HG03558 (cell line): Measurements from ENCODE around the gene ANKRA2.
A peak's percentile ranks its signal among the peaks of the same experiment; 100 is the strongest.

ENCODE experiments used
- ATAC-seq: cut with Tn5 transposase; IDR thresholded peaks from one replicate; pipeline ENCODE4 v1.9.1; 2021; ENCODE audit warnings: moderate number of reproducible peaks; ENCODE audit not compliant: unreplicated experiment; ENCODE audit errors: extremely low read depth

Gene ANKRA2

DNA sequence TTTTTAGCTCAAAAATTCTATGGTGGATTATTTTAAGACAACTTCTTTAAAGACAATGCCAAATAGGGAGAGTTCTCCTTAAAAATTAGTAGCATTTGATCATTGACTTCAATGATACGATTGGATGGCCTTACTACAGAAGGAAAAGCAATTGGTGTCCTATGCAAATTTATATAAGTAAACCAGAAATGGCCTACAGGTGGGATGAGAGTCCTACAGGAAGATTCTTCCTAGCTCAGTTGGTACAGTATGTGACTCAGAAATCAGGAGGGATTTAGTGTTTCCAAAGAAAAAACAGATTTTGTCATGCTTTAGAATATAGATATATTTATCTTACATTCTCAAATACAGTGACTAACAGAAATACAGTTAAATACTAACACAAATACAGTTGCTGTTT lies 6.5 kb downstream of the ANKRA2 start:
- no peak for ATAC-seq

DNA sequence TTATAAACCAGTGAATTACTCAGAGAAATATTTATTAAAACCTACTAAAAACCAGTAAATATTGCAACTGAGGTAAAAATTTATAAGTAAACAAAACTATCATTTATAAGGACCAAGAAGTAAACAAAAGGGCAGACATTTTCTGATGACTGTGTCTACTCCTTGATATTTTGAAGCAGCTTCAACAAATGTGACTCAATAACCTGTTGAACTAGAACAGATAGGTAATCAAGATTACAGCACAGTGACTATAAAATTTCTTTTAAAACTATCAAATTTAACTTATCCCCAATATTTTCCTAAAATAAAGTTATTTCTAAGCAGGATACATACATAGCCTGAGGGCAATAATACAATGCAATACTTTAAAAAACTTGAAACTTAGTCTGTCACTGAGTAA lies 12.8 kb downstream of the ANKRA2 start:
- ATAC-seq, result no peak

DNA sequence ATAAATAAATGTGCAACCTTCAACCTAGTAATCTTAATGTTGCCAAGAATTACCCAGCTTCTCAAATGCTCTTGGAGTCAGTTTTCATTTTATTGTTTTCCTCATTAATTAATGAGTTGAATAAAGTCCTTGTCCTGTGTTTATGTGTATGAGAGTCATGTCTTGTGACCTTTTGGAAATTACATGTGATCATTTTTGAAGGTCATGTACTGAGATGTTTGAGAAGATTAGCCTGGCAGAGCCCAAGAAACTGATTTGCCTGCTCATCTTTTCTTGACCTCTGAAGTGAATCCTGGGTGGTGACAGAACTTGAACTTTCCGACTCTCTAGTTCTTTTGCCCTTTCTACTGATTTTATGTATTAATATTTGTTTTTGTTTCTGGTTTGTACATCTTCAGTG lies 15.4 kb downstream of the ANKRA2 start:
- no peak for ATAC-seq

DNA sequence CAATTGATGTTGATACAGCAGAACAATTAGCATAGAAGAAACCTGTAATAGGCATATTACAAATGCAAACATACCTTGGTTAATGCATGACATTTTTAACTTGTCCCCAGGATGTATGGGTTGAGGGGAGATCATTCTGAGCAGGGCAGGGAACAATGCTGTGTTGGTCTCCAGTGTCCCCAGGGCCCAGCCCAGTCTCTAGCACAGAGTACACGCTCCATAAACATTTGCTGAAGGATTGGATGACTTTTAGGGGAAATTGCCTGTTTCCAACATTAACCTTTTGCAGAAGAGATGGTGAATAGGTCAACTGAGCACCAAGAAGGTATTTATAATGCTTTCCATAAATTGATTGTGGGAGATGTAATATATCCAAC lies 20.0 kb downstream of the ANKRA2 start:
- no peak for ATAC-seq

DNA sequence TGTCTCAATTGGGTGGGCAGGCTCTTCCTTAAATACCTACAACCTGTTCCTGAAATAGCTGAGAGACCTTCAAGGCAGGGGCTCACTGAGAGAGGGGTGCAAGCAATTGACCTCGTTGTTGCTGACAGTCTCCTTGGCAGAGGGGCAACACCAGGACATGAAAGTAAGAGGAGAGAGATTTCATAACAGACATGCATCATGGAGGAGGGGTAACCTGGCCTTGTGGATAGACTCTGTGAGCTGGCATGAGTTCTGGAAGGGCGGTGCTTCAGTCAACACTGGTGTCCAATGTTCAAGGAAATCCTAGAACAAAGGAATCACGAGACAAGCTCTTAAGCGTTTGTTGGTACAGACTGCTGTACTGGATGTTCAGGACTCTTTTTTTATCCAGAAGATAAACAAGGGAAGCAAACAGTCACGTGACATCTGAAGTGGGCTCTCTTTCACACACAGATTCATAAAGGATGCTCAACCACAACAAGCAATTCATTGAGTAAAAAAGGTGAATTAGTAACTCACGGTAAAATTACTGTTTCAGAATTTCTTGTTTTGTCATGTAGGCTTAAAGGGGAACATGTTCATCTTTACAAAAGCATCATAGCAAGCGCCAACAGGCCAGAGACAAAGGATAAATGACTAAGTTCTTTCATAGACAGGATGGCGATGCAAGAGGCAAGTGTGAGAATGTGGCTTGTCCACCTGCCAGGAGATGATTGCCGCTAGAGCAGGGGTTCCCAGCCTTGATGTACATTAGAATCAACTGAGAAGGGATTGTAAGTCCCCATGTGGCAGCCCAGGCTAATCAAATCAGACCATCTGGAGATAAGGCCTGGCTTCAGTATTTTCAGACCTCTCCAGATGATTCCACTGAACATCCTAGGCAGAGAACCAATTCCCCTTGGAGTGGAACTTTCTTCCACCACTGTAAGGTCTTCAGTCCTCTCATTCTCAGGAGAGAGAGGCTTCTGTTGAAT lies 20.7 kb downstream of the ANKRA2 start:
- no peak for ATAC-seq

DNA sequence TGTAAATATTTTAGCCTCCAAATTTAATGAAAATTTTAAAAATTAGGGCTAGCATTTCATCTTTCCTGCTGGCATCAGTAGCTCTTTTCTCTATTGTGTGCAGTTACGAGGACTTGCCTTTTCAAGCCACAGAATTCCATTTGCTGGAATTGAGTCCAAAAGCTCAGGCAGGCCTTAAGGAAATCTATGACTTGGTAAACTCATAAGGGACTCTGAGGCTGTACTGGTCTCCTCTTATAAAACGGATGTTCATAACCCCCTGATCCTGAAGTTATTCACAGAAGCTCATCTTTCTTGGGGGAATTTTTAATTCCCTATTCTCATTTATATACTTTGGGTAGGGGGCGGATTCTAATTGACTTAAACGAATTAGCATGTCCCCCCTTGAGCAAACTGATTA lies 23.4 kb downstream of the ANKRA2 start:
- ATAC-seq, result no peak

DNA sequence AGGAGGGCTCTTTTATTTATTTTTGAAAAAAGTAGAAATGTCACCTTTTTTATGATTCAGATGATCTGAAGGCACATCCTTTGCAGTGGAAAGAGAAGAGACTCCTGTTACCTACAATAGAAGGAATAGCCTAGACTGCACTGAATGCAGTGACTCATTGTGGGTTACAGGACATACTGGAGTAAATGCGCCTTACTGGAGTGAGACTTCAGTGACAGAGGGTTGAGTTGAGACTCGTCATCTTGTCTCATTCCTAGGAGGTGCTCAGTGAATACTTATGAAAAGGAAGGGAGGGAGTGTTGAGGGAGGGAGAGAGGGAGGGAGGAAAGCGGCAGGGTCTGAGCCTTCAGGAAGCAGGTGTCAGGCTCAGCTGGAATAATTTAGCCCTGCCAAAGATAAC lies 25.2 kb downstream of the ANKRA2 start:
- ATAC-seq, result no peak

DNA sequence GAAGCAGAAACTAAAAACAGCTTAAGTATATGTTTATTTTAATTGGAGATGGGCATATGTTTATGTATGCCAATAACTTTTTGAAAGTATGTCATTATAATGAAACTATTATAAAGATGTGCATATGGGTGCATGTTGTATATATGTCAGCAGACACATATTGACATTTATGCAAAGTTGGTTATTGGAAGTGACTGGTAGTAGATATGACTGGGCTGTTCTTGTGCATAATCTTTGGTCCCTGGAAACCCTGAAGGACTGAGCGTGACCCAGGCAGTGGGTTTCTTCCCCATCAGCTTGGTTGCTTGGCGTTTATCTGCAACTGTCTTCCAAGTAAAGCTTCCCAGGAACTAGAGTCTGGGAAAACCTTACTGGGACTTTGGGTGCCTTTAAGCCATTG lies 25.7 kb downstream of the ANKRA2 start:
- ATAC-seq, result no peak

DNA sequence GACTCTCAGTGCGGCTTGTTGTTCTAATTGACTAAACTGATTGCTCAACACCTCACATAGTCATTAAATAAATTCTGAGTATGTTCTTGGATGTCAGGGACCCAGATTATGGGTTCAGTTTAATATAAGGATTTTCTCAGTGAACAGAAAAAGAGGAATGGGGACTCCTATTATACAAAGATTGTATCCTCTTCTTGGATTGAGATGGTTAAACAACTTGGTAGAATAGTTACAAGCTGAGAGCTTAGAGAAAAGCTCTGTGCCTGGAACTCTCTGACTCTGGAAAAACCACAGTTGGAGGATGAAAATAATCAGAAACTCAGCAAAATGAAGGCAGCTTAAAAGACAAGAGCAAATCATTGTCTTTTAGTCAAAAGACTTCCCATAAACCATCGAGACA lies 30.5 kb downstream of the ANKRA2 start:
- no peak for ATAC-seq

DNA sequence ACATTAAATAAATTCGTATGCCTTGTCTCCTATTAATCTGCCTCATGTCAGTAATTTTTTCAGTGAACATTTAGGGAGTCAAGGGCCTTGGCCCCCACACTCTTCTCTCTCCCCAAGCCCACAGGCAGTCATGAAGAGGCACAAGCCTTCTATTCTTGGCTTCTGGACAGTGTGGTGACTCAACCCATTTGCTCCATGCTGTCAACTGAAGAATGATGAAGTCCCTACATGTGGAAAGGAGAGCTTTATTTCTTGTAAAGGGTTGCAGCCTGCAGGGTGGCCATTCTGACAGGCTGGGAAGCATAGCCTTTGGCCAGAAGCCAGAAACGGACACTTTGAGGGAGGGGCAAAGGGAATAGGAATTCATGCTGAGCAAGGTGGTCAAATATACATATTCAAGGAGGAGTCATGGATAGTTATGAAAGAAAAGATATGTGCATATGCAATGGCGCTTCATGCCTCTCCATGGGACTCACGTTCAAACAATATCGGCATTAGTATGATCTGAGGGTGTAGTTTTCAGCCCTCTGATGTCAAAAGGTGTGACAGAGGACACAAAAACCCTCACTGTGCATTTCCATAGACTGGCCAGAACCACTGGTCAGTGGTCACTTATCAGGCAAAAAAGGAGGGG lies 31.3 kb downstream of the ANKRA2 start:
- ATAC-seq, result no peak

DNA sequence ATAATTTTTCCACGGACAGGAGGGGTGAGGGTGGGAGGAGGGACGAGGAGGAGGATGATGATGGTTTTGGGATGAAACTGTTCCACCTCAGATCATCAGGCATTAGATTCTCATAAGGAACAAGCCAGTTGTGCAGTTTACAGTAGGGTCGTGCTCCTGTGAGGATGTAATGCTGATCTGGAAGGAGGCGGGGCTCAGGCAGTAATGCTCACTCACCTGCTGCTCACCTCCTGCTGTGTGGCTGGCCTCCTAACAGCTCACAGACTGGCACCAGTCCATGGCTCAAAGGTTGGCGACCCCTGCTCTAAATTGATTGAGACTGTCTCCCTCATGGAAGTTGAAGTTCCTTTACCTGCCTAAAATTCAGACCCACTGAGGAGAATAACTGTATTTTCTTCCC lies 33.2 kb downstream of the ANKRA2 start:
- ATAC-seq, result no peak

DNA sequence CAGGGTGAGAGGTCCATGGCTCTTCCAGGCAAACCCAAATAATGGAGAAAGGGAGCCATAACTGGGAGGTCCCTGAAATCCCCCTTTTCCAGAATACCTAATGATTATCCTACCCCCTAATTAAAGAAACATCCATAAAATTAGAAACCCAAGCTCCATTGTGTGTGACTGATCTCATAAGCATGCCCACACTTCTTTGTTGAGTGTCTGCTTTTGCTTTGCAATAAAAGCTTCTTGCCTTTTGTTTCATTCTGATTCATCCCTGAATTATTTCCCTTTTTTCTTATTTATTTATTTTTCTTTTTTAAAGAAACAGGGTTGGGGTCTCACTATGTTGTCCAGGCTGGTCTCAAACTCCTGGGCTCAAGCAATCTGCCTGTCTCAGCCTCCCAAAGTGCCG lies 34.1 kb downstream of the ANKRA2 start:
- no peak for ATAC-seq

DNA sequence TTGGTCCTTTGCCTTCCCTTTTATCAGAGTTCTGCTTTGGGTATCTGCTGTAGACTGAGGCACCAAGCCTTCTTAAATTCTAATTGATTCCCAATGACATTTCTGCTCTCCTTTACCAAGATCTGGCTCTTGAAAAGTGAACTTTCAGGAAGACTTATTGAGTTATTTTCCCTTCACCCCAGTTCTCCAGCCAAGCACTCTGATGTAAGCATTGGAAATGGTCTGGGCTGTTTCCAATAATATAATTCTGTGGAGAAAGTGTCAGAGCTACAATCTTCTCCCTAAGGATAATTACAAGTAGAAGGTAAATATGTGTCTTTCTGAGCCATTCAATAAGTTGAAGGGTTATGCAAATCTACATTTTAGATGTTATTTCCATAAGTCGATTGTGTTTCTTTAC lies 36.4 kb downstream of the ANKRA2 start:
- no peak for ATAC-seq

DNA sequence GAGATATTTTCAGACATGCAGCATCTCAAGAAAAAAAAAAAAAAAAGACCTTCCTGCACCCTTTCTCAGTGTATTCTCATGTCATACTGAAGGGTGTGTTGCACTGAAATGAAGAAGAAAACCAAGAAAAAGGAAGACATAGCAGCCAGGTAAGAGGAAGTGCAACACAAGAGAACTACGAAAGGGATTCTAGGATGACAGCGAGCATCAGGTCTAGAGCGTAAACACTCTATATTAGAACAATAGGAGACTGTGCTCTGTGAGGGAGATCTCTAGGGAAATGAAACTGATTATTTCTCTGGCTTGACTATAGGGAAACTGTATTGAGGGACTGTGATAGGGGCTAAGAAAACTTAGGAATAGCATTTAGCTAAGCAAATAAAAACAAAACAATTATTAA lies 37.2 kb downstream of the ANKRA2 start:
- ATAC-seq, result no peak

DNA sequence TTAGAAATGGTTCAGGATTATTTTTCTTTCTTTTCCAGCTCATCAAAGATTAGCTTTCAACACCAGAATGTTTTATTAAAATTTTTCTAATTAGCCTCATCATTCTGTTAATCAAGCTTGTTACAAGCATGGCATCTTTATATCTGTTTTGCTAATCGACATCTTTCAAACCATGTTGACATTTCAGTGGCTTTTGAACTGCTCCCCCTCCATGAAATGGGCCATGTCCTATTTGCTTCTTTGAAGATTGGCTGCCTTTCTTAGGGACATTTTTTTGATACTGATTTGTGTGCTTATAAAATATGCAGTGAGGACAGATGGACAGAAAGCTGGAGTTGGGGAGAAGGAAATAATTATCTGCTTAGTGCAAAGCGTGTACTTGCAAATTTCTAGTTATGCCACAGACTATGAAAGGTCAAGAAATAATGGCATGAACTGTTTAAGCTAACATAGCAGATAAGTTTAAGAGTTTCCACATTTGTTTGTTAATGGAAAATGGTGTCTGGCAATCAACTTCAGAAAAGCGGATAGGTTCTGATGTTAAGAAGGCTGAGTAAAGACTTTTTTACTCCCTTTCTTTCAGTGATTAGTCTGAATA lies 39.7 kb downstream of the ANKRA2 start:
- ATAC-seq, result no peak

DNA sequence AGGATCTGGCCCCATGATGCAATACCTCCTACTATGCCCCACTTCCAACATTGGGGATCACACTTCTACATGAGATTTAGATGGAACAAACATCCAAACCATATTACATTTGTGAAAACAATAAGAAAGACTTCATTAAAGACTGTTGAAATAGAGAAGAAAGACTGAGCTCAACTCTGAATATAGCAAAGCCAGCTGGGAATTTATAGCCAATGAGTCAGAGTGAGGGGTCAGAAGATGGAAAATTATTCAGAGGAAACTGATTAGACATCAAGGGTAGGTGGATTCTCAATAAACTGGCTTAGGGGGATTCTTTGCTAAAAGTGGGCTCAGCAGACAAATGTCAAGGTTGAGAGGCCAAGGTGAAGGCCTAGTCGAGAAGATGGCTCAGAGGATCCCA lies 41.6 kb downstream of the ANKRA2 start:
- no peak for ATAC-seq

DNA sequence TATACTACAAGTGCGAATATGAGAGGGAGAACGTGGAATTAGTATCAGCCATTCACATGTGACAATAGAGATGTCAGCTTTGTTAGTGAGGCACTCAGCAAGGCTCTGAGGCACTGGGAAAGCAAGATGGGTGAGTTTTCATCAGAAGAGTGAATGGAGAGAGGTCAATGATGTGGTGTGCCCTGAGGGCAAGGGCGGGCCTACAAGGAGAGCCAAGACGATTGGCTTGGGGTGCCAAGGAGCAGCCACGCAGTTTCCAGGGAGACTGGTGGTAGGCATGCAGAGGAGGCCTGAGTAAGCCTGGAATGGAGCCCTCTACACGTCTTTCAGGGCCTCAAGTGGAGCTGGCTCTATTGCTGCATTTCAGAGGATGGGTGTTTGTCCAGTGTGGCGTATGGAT lies 42.5 kb downstream of the ANKRA2 start:
- no peak for ATAC-seq

DNA sequence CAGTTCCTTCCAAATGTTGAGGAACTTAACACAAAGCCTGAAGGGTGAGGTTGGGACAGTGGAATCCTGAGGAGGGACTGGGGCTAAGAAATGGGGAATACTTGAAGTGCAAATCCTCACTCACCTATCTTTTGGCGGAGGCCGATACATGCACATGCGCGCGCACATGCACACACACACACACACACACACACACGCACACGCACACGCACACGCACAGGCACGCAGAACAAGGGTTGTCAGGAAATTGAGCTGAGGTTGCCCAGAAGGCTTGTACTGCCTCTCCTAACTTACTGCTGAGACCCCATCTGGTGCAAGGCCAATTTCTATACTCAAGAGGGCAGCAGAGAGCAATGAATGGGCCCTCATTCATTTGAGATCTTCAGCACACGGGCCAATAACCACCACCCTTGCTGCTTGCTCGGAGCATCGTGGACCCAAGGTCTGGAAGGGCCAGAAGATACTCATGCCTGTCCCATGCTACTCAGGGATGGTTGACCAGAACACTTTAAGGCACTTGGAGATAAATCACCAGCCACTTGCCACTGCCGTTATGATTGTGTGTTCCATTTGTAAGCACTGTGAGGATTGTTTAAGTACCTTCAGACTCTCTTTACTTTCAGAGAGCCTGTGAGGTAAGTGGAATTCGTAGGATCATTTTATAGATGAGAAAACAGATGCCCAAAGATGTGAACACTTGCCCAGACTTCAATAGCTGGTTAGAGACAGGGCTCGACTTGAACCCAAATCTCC lies 45.7 kb downstream of the ANKRA2 start:
- ATAC-seq, result peak; percentile 73

DNA sequence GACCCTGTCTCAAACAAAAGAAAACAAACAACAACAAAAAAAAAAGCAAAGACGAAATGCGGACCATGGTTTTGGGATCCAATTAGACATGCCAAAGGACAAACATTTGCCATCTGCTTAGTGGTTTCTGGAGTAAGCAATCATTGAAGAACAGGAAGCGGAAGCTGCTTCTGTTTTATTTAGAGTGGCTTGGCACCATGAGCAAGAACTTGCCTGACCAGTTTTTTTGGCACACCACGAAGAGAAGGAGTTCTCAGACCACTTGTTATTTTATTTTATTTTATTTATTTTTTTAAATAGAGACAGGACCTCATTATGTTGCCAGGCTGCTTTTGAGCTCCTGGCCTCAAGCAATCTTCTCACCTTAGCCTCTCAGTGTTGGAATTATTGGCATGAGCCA lies 50.2 kb downstream of the ANKRA2 start:
- no peak for ATAC-seq

DNA sequence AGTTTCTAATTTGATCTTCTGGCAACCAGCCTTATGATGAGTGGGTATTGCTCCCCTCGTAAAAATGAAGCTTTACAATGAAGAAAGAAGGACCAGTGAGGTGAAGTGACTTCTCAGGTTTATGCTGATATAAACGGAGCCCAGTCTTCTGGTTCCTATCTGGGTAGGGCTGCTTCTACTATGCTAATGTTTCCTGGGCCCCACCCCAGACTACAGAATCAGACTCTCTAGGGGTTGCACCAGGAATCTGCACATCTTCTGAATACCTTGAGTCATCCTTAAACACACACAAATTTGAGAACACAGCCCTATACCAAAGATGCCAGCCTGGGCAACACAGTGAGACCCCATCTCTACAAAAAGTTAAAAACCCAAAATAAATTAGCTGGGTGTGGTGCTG lies 51.0 kb downstream of the ANKRA2 start:
- ATAC-seq, result no peak

DNA sequence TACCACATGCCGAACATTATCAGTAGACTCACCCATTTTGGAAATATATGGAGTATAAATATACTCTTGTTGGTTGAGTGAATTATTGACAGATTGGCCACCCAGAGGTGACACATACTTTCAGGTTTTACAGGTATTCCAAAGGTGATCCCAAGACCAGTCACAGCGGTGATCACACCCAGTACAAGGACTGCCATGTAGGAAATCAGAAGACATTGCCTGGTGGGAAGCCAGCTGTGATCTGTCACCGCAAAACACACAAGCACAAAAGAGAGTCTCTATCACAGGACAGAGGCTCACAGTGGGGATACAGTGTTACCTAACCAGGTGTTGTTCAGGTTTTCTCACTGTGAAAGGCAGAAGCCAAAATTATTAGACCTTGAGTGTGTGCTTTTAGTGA lies 51.4 kb downstream of the ANKRA2 start:
- ATAC-seq, result no peak
